ENCODE measurements around the gene S100A10. TPM values are rescaled to one million over a fixed set of nuclear protein-coding genes. Genes with fewer than 3 reads are reported as not detected.
A peak's percentile ranks its signal among the peaks of the same experiment; 100 is the strongest.

Gene S100A10
- total RNA-seq, 3 donors from 2014 or later = 540 to 1,335 (median 1,083) TPM

GRCh38 chr1:152009691-152010090, 16.0 kb upstream of the S100A10 start:
- intact Hi-C loops (cut with DNase I, micrococcal nuclease) = no loop called here

DNA sequence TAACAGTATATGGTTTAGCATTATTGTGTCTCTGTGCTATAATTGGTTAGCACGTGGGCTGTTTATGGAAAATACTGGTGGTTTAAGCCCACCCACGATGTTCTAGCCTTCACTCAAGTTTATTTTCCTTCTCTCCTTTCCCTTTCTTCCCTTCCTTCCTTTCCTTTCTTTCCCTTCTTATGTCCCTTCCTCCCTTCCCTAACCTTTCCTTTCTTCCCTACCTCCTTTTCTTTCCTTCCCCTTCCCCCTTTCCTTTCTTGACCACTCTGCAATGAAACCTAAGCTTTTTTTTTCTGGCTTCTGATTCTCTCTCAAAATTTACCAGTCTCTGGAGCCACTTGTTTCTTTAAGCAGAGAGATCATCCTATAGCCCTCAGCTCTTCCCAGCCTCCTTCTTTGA, 13.4 kb upstream of the S100A10 start:
- intact Hi-C loops (cut with DNase I, micrococcal nuclease) = no loop called here
- no peak for TF ChIP-seq CTCF (IDR thresholded peaks at IDR 0.05)
- H3K9me3 ChIP-seq = no peaks in the 10 kb centered on the region
- no peak for DNase-seq
- no peak for ATAC-seq
- H3K36me3 ChIP-seq (ENCODE audit: low read depth) = no peaks in the 10 kb centered on the region
- no peak overlapping the region for H3K4me3 ChIP-seq
- H3K4me1 ChIP-seq (ENCODE audit: low read depth) = no peaks in the 10 kb centered on the region

More at GRCh38 chr1:152009691-152010090, 16.0 kb upstream of the S100A10 start:
- Histone ChIP-seq H3K4me3 (no peak overlapping the region), H3K36me3 (ENCODE audit: low read depth) (no peaks in the 10 kb centered on the region), H3K9me3 (no peaks in the 10 kb centered on the region), H3K4me1 (ENCODE audit: low read depth) (no peaks in the 10 kb centered on the region)
- DNase-seq (no peak), ATAC-seq (no peak)
- no peak for TF ChIP-seq CTCF (IDR thresholded peaks at IDR 0.05)

DNA sequence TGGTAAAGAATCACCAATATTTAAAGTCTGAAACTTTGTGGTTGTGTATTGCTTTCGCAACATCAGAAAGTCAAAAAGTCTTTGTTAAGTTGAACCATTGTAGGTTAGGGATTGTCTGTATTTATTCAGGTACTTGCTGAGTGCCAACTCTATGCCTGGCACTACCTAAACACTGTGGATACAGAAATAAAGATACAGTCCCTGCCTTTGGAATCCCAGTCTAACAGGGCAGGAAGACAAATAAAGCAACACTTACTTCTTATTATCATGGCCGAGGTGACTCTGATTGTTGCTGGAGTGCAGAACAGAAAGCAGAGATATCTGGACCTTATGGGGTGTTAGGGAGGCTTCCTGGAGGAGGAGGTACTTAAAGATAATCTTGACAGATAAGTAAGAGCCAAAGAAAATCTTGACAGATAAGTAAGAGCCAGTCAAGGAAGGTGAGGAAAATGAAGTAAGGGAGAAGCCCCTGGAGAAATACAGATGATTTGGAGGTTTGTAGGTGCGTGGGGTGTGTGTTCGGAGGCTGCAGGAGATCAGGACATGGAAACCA, 11.8 kb upstream of the S100A10 start:
- H3K4me1 ChIP-seq (ENCODE audit: low read depth) = peaks cover 9% of the 10 kb centered on the region
- intact Hi-C loops (cut with DNase I, micrococcal nuclease) = no loop called here
- ATAC-seq = no peak
- no peak for TF ChIP-seq CTCF (IDR thresholded peaks at IDR 0.05)
- H3K9me3 ChIP-seq = no peaks in the 10 kb centered on the region
- no peaks in the 10 kb centered on the region for H3K36me3 ChIP-seq (ENCODE audit: low read depth)
- no peak for DNase-seq
- H3K4me3 ChIP-seq = no peak overlapping the region

GRCh38 chr1:152003846-152004442, 10.3 kb upstream of the S100A10 start:
- DNase-seq (no peak), ATAC-seq (peak; percentile 36)
- no peak for TF ChIP-seq CTCF (IDR thresholded peaks at IDR 0.05)
- no peak overlapping the region for H3K4me3 ChIP-seq
- intact Hi-C loops (cut with DNase I, micrococcal nuclease) = loop anchor here in 1 of 2 donors (5.0 kb wide), 1 partner anchor 72 kb away; no protein-coding TSS in a partner anchor
- no peaks in the 10 kb centered on the region for H3K36me3 ChIP-seq (ENCODE audit: low read depth)
- H3K4me1 ChIP-seq (ENCODE audit: low read depth) = peaks cover 9% of the 10 kb centered on the region
- H3K9me3 ChIP-seq = no peaks in the 10 kb centered on the region

DNA sequence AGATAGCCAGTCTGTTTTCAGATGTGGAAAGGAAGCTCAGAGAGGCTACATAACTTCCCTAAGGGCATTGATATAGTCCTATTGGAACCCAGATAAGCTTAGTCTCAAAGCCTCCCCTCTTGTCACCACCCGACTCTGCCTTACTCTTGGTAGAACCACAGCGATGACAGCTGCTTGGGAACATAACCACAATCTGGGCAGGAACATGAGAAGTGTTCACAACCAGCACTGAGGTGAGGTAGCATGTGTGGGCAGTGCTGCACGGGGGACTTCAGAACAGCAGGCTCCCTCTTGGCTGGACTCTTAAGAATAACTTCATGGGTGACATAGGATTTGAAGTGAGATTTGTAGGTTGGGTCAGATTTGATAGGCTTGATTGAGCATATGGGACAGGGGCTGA, 9.3 kb upstream of the S100A10 start:
- Histone ChIP-seq H3K4me1 (ENCODE audit: low read depth) (peaks cover 9% of the 10 kb centered on the region), H3K36me3 (ENCODE audit: low read depth) (no peaks in the 10 kb centered on the region), H3K9me3 (no peaks in the 10 kb centered on the region), H3K4me3 (no peak overlapping the region)
- intact Hi-C loops (cut with DNase I, micrococcal nuclease) = loop anchor here in 1 of 2 donors (5.0 kb wide), 1 partner anchor 71 kb away; no protein-coding TSS in a partner anchor
- no peak for TF ChIP-seq CTCF (IDR thresholded peaks at IDR 0.05)
- ATAC-seq = no peak
- DNase-seq = no peak

Data from mucosa of descending colon (tissue), 3 donors.